K562 (cell line): ENCODE data around the gene CNN3. TPM values are rescaled to one million over a fixed set of nuclear protein-coding genes. Genes with fewer than 3 reads are reported as not detected.

ENCODE experiments used
- ATAC-seq: fragments of 200-7000 bp; cut with Tn5 transposase; 3 replicates; pipeline ENCODE4 v1.9.1; 2020; ENCODE audit warnings: moderate library complexity
- BruUV-seq: library from RNA; stranded (reverse); fragments of 400-500 nt; replicated peaks from 2 replicates; lab custom pipeline; 2021; lab: Mats Ljungman, UMichigan
- CTCF ChIA-PET: fragments of 300-600 bp; formaldehyde crosslinking; extraction: SDS; loops from one replicate; lab custom pipeline; 2021; ENCODE audit warnings: low intra/inter-chr PET ratio; lab: Yijun Ruan, JAX
- POLR2A ChIA-PET: fragments of 300-600, 350-650 bp; sonication (Branson Sonifier 250); formaldehyde crosslinking; extraction: SDS; loops from one replicate; lab custom pipeline; 2021; ENCODE audit warnings: antibody characterized with exemption, inconsistent platforms; lab: Yijun Ruan, JAX
- DNase-seq, 4 experiments: peaks; one replicate each; pipeline versions ENCODE4 v3.0.0 to v3.0.0-alpha.2; 2011 to 2018; ENCODE audit warnings: low spot score in 3 of 4, mixed read lengths in 3 of 4; ENCODE audit errors: extremely low read depth in 1 of 4
- FAIRE-seq: peaks from 2 replicates; lab custom pipeline; 2011; peaks lifted over from hg19 to GRCh38; lab: Jason Lieb, UNC
- H2AFZ ChIP-seq: 2 replicates; pipeline ENCODE4 v1.6.0; 2011; ENCODE audit warnings: low read depth, low read length, control low read depth, inconsistent platforms
- H3K27ac ChIP-seq: fragments of 200-600 bp; 3 replicates; pipeline ENCODE4 v1.8.0; 2011; ENCODE audit warnings: low read depth, mild to moderate bottlenecking, control low read depth, inconsistent platforms, low read length, moderate library complexity, mixed read lengths; ENCODE audit errors: extremely low read depth
- H3K27me3 ChIP-seq, 2 experiments: fragments of 300-600 bp in 1 of 2; 2 replicates in 1 of 2; 3 replicates in 1 of 2; pipeline versions ENCODE4 v1.6.0 to v1.8.0; 2011; ENCODE audit warnings: inconsistent platforms in 2 of 2, low read length in 2 of 2, mild to moderate bottlenecking in 1 of 2, mixed read lengths in 1 of 2, moderate library complexity in 1 of 2; ENCODE audit not compliant: control insufficient read depth in 2 of 2, insufficient read depth in 2 of 2
- H3K36me3 ChIP-seq: fragments of 300-600 bp; 3 replicates; pipeline ENCODE4 v1.8.0; 2011; ENCODE audit warnings: mild to moderate bottlenecking, low read length, inconsistent platforms; ENCODE audit not compliant: control insufficient read depth, insufficient read depth
- H3K4me1 ChIP-seq, 2 experiments: fragments of 200-600 bp in 1 of 2; replicated peaks in 1 of 2; 2 replicates in 1 of 2; 3 replicates in 1 of 2; pipeline versions ENCODE4 v1.5.1 to v1.8.0; 2011; ENCODE audit warnings: inconsistent platforms in 2 of 2, low read length in 2 of 2, mild to moderate bottlenecking in 1 of 2, mixed read lengths in 1 of 2, moderate library complexity in 1 of 2; ENCODE audit not compliant: control insufficient read depth in 2 of 2, insufficient read depth in 2 of 2
- H3K4me2 ChIP-seq: 2 replicates; pipeline ENCODE4 v1.6.1; 2011; ENCODE audit warnings: low read length, control low read depth, inconsistent platforms, mixed read lengths; ENCODE audit not compliant: insufficient read depth
- H3K4me3 ChIP-seq: fragments of 200-600 bp; sonication (generic), shearing (Covaris generic); 2 replicates; pipeline ENCODE4 v1.5.1; 2016; ENCODE audit warnings: control low read depth, inconsistent platforms
- H3K79me2 ChIP-seq: fragments of 200-600 bp; 3 replicates; pipeline ENCODE4 v1.8.0; 2011; ENCODE audit warnings: low read length, inconsistent platforms; ENCODE audit not compliant: control insufficient read depth, insufficient read depth
- H3K9ac ChIP-seq, 2 experiments: 2 replicates each; pipeline versions ENCODE4 v1.6.0 to v1.6.1; 2011; ENCODE audit warnings: low read depth in 2 of 2, low read length in 2 of 2, control low read depth in 1 of 2, inconsistent platforms in 1 of 2, mild to moderate bottlenecking in 1 of 2, mixed read lengths in 1 of 2; ENCODE audit not compliant: insufficient read depth in 1 of 2
- H3K9me1 ChIP-seq: one replicate; pipeline ENCODE4 v1.6.0; 2011; ENCODE audit warnings: inconsistent platforms, mild to moderate bottlenecking, low read length, moderate library complexity; ENCODE audit not compliant: control insufficient read depth, insufficient read depth
- H3K9me3 ChIP-seq: replicated peaks from 2 replicates; pipeline ENCODE4 v1.5.1; 2011; ENCODE audit warnings: low read depth, low read length, inconsistent platforms; ENCODE audit not compliant: control insufficient read depth, insufficient read depth
- H4K20me1 ChIP-seq: replicated peaks from 2 replicates; pipeline ENCODE4 v1.6.1; 2011; ENCODE audit warnings: low read length, inconsistent platforms, mixed read lengths; ENCODE audit not compliant: control insufficient read depth, insufficient read depth
- BRF1 ChIP-seq: IDR thresholded peaks from 3 replicates; pipeline ENCODE4 v1.6.1; 2011; ENCODE audit warnings: borderline replicate concordance, mild to moderate bottlenecking; ENCODE audit not compliant: insufficient read length; ENCODE audit errors: extremely low read depth
- RAD51 ChIP-seq: fragments of 450-650 bp; IDR thresholded peaks from 2 replicates; pipeline ENCODE4 v1.7.1; 2016; ENCODE audit warnings: low read depth, mild to moderate bottlenecking, borderline replicate concordance
- ZNF239 ChIP-seq: fragments of 250-450 bp; sonication (Bioruptor Pico); IDR thresholded peaks from 2 replicates; pipeline ENCODE4 v1.4.0; 2020; ENCODE audit warnings: mild to moderate bottlenecking
- ZNF431 ChIP-seq: sonication (generic); formaldehyde crosslinking; IDR thresholded peaks from 2 replicates; pipeline ENCODE4 v1.8.0; 2022; ENCODE audit warnings: mild to moderate bottlenecking, missing genetic modification reagents
- ZNF583 ChIP-seq: fragments of 250-450 bp; sonication (Bioruptor Pico); IDR thresholded peaks from 2 replicates; pipeline ENCODE4 v1.4.0; 2020
- WGBS: fragments of 100-300 bp; shearing (Covaris generic); methylation state at CpG from one replicate; pipeline ENCODE4 v1.1.6; 2016; ENCODE audit warnings: low coverage, mixed read lengths; ENCODE audit not compliant: insufficient coverage; ENCODE audit errors: missing lambda C conversion rate; 5-methylcytosine and 5-hydroxymethylcytosine counted together
- in situ Hi-C: fragments of 300-500 bp; cut with MboI; formaldehyde crosslinking; loops from 4 replicates; pipeline ENCODE4 v1.15.0; 2018; ENCODE audit warnings: inconsistent platforms, mixed read lengths
- intact Hi-C: fragments of 100-400 bp; cut with micrococcal nuclease; formaldehyde crosslinking; loops from 2 replicates; pipeline ENCODE4 v1.14.2; 2022
- polyA plus RNA-seq, 8 experiments: library from polyadenylated mRNA; depleted of rRNA in 4 of 8; stranded (reverse) in 5 of 8; unstranded in 3 of 8; fragments of >200 nt; fragmentation: Nextera tagmentation in 2 of 8; fragmentation: Illumina TruSeq in 1 of 8; extraction: Ambion mirVana in 2 of 8; extraction: Trizol in 1 of 8; gene quantifications; 2 replicates each; pipeline versions ENCODE4 v1.2.1 to v1.2.3, GENCODE V29; 2011 to 2014; ENCODE audit warnings: inconsistent platforms in 1 of 8, missing spikeins in 1 of 8
- total RNA-seq, 7 experiments: library from RNA; depleted of rRNA in 6 of 7; stranded (reverse); fragments of >200 nt in 6 of 7; fragmentation: Illumina TruSeq in 2 of 7; extraction: Trizol in 2 of 7; gene quantifications; 2 replicates each; pipeline versions ENCODE4 v1.2.1 to v1.2.3, GENCODE V29; 2011 to 2021; ENCODE audit warnings: low replicate concordance in 1 of 7
- TF ChIP-seq, protein P1 (sequence below), 3 experiments: fragments of 200-800 bp in 1 of 3; sonication (Bioruptor generic) in 1 of 3; sonication (generic) in 1 of 3; formaldehyde crosslinking in 1 of 3; IDR thresholded peaks; 2 replicates each; pipeline versions ENCODE4 v1.6.1 to v1.8.0; 2016 to 2022; ENCODE audit warnings: mild to moderate bottlenecking in 2 of 3, missing compliant biosample characterization in 2 of 3, missing genetic modification characterization in 2 of 3, missing genetic modification reagents in 1 of 3

The CNN3 gene
- total and polyA plus RNA-seq, 9 of the 15 experiments (the other 6 are each of a cell fraction or from before 2014, with no cell fraction given): 0.06 to 0.62 (median 0.18) TPM; not detected in 4

GRCh38 chr1:94951046-94951445 is 24.1 kb upstream of the CNN3 start:
- H3K27me3 ChIP-seq: peaks cover 2 to 3% of the 10 kb centered on the region in 2 experiments; a peak in 2 of 5 replicates
- no peak for TF ChIP-seq RAD51
- TF ChIP-seq ZNF583 (CRISPR knock-in tag): no peak
- no peak for TF ChIP-seq BRF1
- no peak for TF ChIP-seq ZNF239 (CRISPR knock-in tag)
- TF ChIP-seq ZNF431 (CRISPR knock-in tag): no peak
- TF ChIP-seq, protein P1, sequence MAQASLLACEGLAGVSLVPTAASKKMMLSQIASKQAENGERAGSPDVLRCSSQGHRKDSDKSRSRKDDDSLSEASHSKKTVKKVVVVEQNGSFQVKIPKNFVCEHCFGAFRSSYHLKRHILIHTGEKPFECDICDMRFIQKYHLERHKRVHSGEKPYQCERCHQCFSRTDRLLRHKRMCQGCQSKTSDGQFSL (CRISPR knock-in tag; IDR thresholded peaks at IDR 0.05): no peak
- TF ChIP-seq, protein P1 (tag; IDR thresholded peaks at IDR 0.05): no peak
- ATAC-seq (no peak), FAIRE-seq (no peak), DNase-seq (no peak)
- no peak overlapping the region for H2AFZ ChIP-seq
- no peaks in the 10 kb centered on the region for H3K4me1 ChIP-seq
- H3K9me1 ChIP-seq: no peaks in the 10 kb centered on the region
- H3K9ac ChIP-seq: no peak overlapping the region
- no peaks in the 10 kb centered on the region for H3K36me3 ChIP-seq
- H3K9me3 ChIP-seq: 0 out of 2 replicates have a peak, but pooled peaks cover 2% of the 10 kb centered on the region
- intact Hi-C loops: no loop called here
- WGBS: 0% methylated on average over 2 of the region's 2 CpGs
- H3K27ac ChIP-seq: no peak overlapping the region
- in situ Hi-C loops: no loop called here
- H4K20me1 ChIP-seq: no peaks in the 10 kb centered on the region
- H3K4me3 ChIP-seq: no peak overlapping the region
- H3K4me2 ChIP-seq: no peak overlapping the region
- H3K79me2 ChIP-seq: no peaks in the 10 kb centered on the region
- POLR2A ChIA-PET: no interaction called here
- CTCF ChIA-PET: no interaction called here
- no TSS peak for BruUV-seq
